ENCODE measurements around the gene KCNC2.

GRCh38 chr12:75157385-75157784 is 52.3 kb downstream of the KCNC2 start:
- TF ChIP-seq TAF1 (IDR thresholded peaks at IDR 0.05; ENCODE audit: borderline replicate concordance, insufficient read depth, low read length) (no peak), POLR2AphosphoS5 (IDR thresholded peaks at IDR 0.05; ENCODE audit: low read depth, low read length) (no peak), REST (IDR thresholded peaks at IDR 0.05; ENCODE audit: insufficient read depth in 1 of 2, low read depth in 2 of 2, low read length in 2 of 2) (no peak), SIN3A (IDR thresholded peaks at IDR 0.05; ENCODE audit: borderline replicate concordance, insufficient read depth, low read length) (no peak), FOXP2 (optimal IDR thresholded peaks at IDR 0.05; ENCODE audit: borderline replicate concordance, extremely low read depth, extremely low read length, insufficient read depth) (no peak)
